GM21367 (cell line): ENCODE measurements around the gene SSPN.
"Not testable (repeated sequence)": the region's sequence is repeated elsewhere in the genome, so short reads cannot be mapped to it uniquely, and the experiment has no call there.

ENCODE experiments used
- ATAC-seq: cut with Tn5 transposase; IDR thresholded peaks from one replicate; pipeline ENCODE4 v1.9.1; 2021; ENCODE audit not compliant: unreplicated experiment

The SSPN gene

GRCh38 chr12:26226629-26227360, 31.4 kb downstream of the SSPN start:
- ATAC-seq, result no peak

DNA sequence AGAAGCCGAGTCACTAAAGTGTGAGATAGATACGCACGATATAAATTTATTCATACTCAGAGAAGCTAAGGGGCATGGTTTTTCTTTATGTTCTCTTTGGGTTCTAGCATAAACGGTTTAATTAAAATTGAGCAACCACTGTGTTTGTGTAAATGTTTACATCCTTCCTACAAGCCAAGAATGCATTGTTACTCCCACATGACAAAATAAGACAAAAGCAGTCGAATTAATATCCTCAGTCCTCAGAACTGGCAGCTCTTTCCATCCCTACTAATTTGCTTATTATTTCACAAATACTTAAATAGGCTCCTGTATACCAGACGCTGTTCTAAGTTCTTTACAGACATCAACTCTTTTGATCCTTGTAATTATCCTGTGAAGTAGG, 32.0 kb downstream of the SSPN start:
- no peak for ATAC-seq

DNA sequence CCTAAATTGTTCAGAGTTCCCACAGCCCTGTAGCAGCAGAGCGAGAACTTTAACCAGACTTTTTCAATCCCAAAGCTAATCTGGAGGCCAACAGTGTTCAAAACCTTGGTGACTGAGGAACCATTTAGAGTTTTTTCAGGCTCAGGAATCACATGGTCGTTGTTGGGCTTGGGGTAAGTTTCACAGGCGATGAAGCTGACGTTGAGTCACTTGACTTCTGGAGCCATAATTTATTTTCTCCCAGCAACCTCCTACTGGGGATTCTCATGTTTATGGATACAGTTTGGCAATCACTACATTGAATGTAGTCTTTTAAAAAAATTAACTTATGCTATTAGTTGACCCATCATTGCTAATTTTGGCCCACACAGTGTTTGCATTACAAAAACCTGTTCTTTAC, 34.5 kb downstream of the SSPN start:
- no peak for ATAC-seq

GRCh38 chr12:26231470-26231869, 36.1 kb downstream of the SSPN start:
- no peak for ATAC-seq

- ATAC-seq, result no peak
These were observed 36.5 kb downstream of the SSPN start for GRCh38 chr12:26231921-26232320.

- ATAC-seq, result no peak
These were observed 38.3 kb downstream of the SSPN start for GRCh38 chr12:26233631-26234030.

GRCh38 chr12:26235465-26235864, 40.1 kb downstream of the SSPN start:
- not testable (repeated sequence) for ATAC-seq

DNA sequence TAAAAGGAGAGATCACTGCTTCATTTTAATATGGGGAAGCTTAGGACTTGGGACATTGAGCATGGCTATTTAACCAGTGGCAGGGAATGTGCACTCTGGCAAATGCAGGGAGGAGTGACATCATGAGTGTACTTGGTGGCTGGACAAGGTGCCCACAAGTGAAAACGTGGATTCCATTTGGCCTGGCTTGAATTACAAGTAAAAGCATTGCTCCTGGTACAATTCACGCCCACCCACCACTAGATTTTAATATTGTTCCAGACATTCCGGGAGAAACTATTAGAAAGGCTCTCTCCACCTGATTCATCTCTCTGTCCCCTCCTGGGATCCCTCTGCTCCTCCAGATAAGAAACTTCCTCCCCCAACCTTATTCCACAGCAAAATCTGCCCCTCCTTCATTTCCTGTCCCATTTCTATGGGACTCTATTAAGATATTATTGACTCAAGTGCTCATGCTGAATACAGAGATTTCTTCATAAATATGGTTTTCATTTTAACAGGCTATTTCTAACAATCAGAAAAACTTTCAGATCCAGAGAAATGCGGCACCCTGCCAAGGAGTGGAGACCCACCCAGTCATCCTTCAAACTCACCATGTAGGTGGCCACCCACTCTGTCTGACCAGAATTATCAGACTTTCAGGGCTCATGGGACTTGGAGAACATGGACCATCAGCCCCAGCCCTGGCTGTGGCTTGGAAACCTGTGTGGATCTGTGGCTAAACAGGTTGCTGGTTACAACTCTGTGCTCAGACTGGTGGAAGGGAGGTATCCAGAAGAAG, 43.2 kb downstream of the SSPN start:
- ATAC-seq, result no peak

DNA sequence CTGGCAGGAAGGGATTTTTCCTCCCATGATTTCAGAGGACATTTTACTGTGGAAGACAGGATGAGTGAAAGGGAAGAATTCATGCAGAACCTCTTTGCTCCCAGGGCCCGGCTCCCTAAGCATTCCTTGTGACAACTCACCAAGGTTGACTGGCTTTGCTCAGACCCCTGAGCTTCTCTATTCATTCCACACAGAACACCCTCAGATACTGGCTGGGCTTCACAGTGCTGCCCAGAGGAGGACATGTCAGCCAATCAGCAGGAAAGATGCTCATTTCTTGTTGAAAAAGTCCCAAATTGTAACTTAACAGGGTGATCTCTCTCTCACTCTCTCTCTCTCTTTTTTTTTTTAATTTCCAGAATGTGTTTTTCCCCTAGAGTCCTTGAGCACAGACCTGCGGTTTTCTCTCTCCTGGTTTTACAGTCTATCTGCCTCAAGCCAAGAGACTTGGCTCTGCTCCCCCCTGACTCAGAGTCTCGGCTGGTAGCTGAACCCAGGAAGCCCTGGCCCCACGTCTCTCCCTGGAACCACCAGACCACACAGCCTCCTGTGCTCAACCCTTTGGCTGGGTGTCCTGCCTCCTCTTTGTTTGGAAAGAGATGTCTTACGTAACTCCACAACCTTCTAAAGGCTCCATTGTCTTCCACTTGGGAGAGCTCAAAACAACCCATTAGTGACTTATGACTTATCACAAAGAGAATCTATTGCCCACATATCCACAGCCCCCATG, 43.9 kb downstream of the SSPN start:
- ATAC-seq, result no peak

- no peak for ATAC-seq
These were observed 44.8 kb downstream of the SSPN start for GRCh38 chr12:26239852-26240815.

DNA sequence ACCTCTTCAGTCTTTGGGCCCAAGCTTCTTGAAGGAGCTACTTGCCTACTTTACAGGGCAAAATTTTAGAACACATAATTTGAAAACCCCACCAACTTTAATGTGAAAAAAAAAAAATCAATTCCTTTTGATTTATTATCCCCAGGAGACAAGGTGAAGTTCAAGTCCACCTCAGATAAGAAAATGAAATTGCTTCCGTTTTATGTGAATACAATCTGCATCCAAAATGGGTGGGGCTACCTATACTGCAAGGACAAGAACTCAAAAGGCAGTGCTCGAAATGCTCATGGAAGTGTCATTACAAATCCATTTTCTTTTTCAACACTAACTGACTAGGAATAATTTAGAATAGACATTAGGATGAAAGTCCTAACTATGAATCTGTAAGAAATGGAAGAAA, 45.7 kb downstream of the SSPN start:
- ATAC-seq, result no peak

DNA sequence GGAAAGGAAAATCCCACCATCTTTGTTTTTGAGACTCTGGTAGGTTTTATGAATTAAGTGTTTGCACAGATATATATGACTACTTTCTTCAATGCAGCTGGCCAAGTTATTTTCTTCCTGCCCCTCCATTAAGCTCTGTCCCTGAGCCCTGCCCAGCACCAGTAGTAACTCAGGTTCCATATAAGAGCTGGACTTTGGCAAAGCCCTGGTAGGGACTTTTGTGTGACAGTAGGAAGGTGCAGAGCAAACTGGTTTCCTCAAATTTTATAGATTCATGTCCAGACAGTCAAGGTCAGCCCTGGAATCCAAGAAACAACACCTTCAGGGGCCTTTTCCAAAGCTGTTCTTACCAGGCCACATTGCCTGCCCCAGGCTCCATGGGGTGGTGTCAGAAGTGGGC, 47.3 kb downstream of the SSPN start:
- no peak for ATAC-seq

- ATAC-seq, result no peak
These were observed 49.1 kb downstream of the SSPN start for GRCh38 chr12:26244503-26244902.

DNA sequence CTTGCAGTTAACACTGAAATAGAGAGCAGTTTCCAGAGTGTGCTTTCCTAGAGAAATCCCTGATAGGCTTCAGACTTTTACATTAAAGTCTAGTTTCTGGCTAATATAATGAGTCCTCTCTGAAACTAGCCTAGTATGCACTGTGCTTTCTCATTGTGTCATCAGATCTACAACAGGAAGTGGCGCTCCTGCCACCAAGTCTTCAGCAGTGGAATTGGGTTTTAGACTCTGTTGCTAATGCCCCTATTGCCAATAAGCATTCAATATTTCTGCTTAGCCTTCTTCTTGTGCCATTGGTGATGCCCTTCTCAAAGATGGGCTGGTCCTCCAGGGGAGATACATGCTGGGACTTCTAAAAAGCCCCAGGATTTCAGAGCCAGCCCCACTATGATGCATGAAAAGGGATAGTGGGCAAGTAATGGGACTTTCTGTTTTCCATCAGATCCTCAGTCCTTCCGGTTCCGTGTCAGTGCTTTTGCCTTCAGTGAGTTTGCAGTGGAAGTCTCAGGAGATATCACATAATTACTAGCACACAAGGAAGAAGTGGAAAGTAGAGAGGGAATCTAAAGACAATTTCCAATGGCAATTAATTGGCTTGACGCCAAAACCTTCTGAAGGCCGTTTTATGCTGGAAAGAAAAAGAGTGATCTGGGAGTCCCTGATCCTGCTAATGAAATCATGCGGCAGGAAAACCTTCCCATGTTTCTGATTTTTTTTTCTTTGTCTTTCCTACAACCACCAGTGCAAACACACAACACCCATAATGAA, 50.0 kb downstream of the SSPN start:
- ATAC-seq, result no peak

DNA sequence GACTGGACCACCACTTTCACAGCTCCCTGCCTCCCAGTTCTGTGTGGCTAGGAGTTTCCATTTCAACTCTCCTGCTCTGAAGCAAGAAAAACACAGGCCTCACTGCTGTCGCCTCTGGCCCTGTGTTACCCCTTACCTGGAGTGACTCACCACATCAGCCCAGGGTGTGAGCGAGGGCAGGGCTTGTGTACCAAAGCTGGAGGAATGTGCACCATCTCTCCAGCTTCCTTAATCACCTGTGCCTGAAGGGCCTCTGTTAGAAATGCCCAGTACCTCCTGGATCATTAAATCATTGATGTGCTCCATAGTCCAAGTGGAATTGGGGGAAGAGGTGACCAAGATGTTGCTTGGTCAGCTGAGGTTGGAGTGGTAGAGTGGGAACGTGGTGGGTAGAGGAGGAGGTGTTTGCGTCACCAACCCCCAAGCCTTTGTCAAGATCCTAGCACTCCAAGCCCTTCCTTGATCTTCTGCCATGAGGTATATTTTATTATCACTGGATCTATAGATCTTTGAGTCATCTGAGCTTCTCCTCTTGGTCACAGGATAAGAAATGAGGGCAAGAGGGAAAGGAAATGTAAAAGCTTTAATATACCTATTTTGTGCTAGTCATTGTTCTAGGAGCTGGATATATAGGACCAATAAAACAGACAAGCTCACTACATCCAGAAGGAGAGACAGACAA, 51.3 kb downstream of the SSPN start:
- no peak for ATAC-seq

GRCh38 chr12:26247873-26248272, 52.5 kb downstream of the SSPN start:
- ATAC-seq, result no peak

DNA sequence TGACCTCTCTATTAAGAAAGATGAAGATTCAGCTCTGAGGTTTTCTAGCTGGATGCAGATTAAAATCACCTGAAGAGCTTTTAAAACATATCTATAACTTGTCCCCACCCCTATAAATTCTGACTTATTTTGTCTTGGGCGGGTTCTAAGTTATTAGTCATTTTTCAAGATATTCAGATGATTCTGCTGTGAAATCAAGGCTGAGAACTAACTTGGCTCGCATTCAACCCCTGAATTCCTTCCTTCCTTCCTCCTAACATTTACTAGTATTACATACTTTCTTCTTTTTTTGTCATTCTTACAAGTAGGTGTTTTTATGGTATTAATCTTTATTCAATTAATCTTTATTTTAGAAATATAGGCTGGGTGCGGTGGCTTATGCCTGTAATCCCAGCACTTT, 55.4 kb downstream of the SSPN start:
- no peak for ATAC-seq

GRCh38 chr12:26251600-26251999, 56.2 kb downstream of the SSPN start:
- no peak for ATAC-seq

GRCh38 chr12:26252946-26253345, 57.6 kb downstream of the SSPN start:
- ATAC-seq, result no peak
